SJCRH30 (cell line): Measurements from ENCODE around the gene ITPR3. TPM values are rescaled to one million over a fixed set of nuclear protein-coding genes. Genes with fewer than 3 reads are reported as not detected.

Experiments
- DNase-seq, 2 experiments: peaks; one replicate each; pipeline ENCODE4 v3.0.0-alpha.2; 2015 to 2020
- H3K27ac ChIP-seq: fragments of 250-450 bp; sonication (Bioruptor Pico); 2 replicates; pipeline ENCODE4 v1.5.1; 2020; ENCODE audit warnings: mild to moderate bottlenecking, moderate library complexity
- H3K27me3 ChIP-seq: fragments of 250-450 bp; sonication (Bioruptor Pico); 2 replicates; pipeline ENCODE4 v1.5.1; 2020; ENCODE audit warnings: mild to moderate bottlenecking, moderate library complexity
- H3K36me3 ChIP-seq: fragments of 250-450 bp; sonication (Bioruptor Pico); 2 replicates; pipeline ENCODE4 v1.5.1; 2020; ENCODE audit warnings: mild to moderate bottlenecking, moderate library complexity
- H3K4me1 ChIP-seq: fragments of 250-450 bp; sonication (Bioruptor Pico); 2 replicates; pipeline ENCODE4 v1.5.1; 2020; ENCODE audit warnings: mild to moderate bottlenecking, moderate library complexity
- H3K4me3 ChIP-seq: fragments of 250-450 bp; sonication (Bioruptor Pico); 2 replicates; pipeline ENCODE4 v1.5.1; 2020; ENCODE audit warnings: mild to moderate bottlenecking, moderate library complexity
- H3K9me3 ChIP-seq: fragments of 250-450 bp; sonication (Bioruptor Pico); replicated peaks from 2 replicates; pipeline ENCODE4 v1.5.1; 2020; ENCODE audit warnings: mild to moderate bottlenecking, moderate library complexity
- total RNA-seq: library from RNA; depleted of rRNA; stranded (reverse); fragments of >200 nt; shearing (Covaris generic); gene quantifications from 2 replicates; pipeline ENCODE4 v1.2.3, GENCODE V29; 2014; rRNA removed

ITPR3 gene
- total RNA-seq, 1 experiment from 2014 or later, result 2.9 TPM

DNA sequence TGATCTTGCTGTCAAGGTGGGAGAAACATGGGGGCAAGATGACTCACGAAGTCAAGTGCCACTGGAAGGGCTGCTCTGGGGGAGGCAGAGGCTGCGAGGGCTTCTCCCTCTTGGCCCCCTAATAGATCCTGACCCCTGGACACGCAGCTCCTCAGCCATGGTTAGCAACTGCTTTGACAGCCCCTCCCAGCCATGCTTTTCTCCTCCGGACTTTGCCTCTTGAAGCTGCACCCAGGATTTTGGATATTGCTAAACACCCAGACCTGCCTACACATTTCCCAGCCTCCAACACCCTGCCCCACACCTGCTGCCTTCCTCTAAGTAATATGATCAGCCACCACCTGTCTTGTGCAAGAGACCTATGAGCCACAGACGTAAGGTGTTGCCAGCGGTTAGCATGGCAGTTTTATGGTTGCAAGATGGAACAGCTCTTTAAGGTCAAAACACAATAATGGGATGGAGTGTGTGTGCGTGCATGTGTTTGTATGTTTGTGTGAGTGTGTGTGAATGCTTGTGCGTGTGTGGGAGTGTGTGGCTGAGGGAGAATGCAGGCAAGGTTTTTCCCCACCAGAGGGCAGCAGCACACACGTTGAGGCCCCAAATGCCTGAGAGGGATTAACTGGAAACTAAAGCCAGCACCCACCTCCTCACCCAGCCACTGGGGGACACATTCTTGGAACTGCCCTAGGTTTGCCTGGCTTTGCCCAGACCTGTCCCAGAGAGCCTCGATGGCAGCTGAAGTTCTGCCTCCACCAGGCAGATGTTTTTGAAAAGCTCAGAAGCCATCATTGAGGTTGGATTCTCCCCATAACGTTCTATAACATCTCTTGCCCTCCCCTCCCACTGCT is 123.1 kb downstream of the ITPR3 start:
- DNase-seq, result peak; percentile 81 to 90
- Histone ChIP-seq H3K4me1 (peaks cover 28% of the 10 kb centered on the region), H3K4me3 (no peak overlapping the region), H3K36me3 (peaks cover 7% of the 10 kb centered on the region; the same call in 1 of the 2 replicates), H3K27me3 (no peaks in the 10 kb centered on the region), H3K27ac (no peak overlapping the region), H3K9me3 (no peaks in the 10 kb centered on the region)

GRCh38 chr6:33744895-33745546 is 123.9 kb downstream of the ITPR3 start:
- peak; percentile 41 to 45 for DNase-seq
- H3K4me3 ChIP-seq, result peak overlapping the region; percentile 77
- peak overlapping the region; percentile 89 for H3K27ac ChIP-seq
- H3K27me3 ChIP-seq, result no peaks in the 10 kb centered on the region
- H3K36me3 ChIP-seq, result peaks cover 5% of the 10 kb centered on the region; the same call in 1 of the 2 replicates
- no peaks in the 10 kb centered on the region for H3K9me3 ChIP-seq
- H3K4me1 ChIP-seq, result peaks cover 28% of the 10 kb centered on the region

GRCh38 chr6:33745548-33745947 is 124.4 kb downstream of the ITPR3 start:
- H3K36me3 ChIP-seq, result peaks cover under 1% of the 10 kb centered on the region; the same call in 1 of the 2 replicates
- H3K27me3 ChIP-seq, result no peaks in the 10 kb centered on the region
- H3K27ac ChIP-seq, result peak overlapping the region; percentile 89
- peaks cover 32% of the 10 kb centered on the region for H3K4me1 ChIP-seq
- no peaks in the 10 kb centered on the region for H3K9me3 ChIP-seq
- H3K4me3 ChIP-seq, result peak overlapping the region; percentile 77
- peak; percentile 32 to 57 for DNase-seq

Other genes with a start within 250 kb of the ITPR3 start
- 80.5 and 84.5 TPM in 2 replicates for gene KIFC1, start 229.5 kb upstream of the ITPR3 start, total RNA-seq
- 21.8 and 25.5 TPM in 2 replicates for gene PHF1, start 210.3 kb upstream of the ITPR3 start, total RNA-seq
- gene CUTA, start 203.2 kb upstream of the ITPR3 start, total RNA-seq, result 181 and 210 TPM in 2 replicates
- 1.8 and 2.5 TPM in 2 replicates for gene SYNGAP1, start 201.3 kb upstream of the ITPR3 start, total RNA-seq
- gene ZBTB9, start 166.7 kb upstream of the ITPR3 start, total RNA-seq, result 9.0 and 11.4 TPM in 2 replicates
- 22.5 and 24.0 TPM in 2 replicates for gene BAK1, start 41.0 kb upstream of the ITPR3 start, total RNA-seq
- gene UQCC2, start 90.4 kb downstream of the ITPR3 start, total RNA-seq, result 29.7 and 30.7 TPM in 2 replicates
- gene IP6K3, start 125.6 kb downstream of the ITPR3 start, total RNA-seq, result 10.3 and 11.2 TPM in 2 replicates
- 43.9 and 50.1 TPM in 2 replicates for gene LEMD2, start 167.8 kb downstream of the ITPR3 start, total RNA-seq
- not detected in 2 replicates for gene MLN, start 182.7 kb downstream of the ITPR3 start, total RNA-seq